Muscle layer of colon (tissue), 2 donors: ENCODE measurements around the gene CYB5D1.
"Not testable (repeated sequence)": the region's sequence is repeated elsewhere in the genome, so short reads cannot be mapped to it uniquely, and the experiment has no call there.

ENCODE experiments used
- H3K27ac ChIP-seq: one replicate; pipeline ENCODE4 v1.7.0; 2013; ENCODE audit warnings: low read depth, mild to moderate bottlenecking, low read length, moderate library complexity
- H3K27me3 ChIP-seq, 2 donors: one replicate each; pipeline ENCODE4 v1.7.0; 2013; ENCODE audit warnings: low read length in 2 of 2, mild to moderate bottlenecking in 2 of 2; ENCODE audit not compliant: insufficient read depth in 2 of 2, control insufficient read depth in 1 of 2
- H3K36me3 ChIP-seq: one replicate; pipeline ENCODE4 v1.7.0; 2013; ENCODE audit warnings: mild to moderate bottlenecking, low read length; ENCODE audit not compliant: insufficient read depth
- H3K4me1 ChIP-seq: one replicate; pipeline ENCODE4 v1.7.0; 2013; ENCODE audit warnings: mild to moderate bottlenecking, low read length; ENCODE audit not compliant: insufficient read depth
- H3K4me3 ChIP-seq, 2 donors: one replicate each; pipeline ENCODE4 v1.7.0; 2013; ENCODE audit warnings: low read length in 2 of 2, low read depth in 1 of 2, mild to moderate bottlenecking in 1 of 2, moderate library complexity in 1 of 2
- H3K9ac ChIP-seq: one replicate; pipeline ENCODE4 v1.7.0; 2013; ENCODE audit warnings: low read length
- H3K9me3 ChIP-seq: one replicate; pipeline ENCODE4 v1.7.0; 2013; ENCODE audit warnings: mild to moderate bottlenecking, low read length
- donor health status: abdominal sarcoma.
- donor health status: Adenocarcinoma of cecum.

CYB5D1 gene

GRCh38 chr17:7857713-7858521 lies at the start of gene CYB5D1:
TSS of gene CYB5D1 (plus strand) at chr17:7858003. CDS start at chr17:7858135, 132 bp downstream.
- Histone ChIP-seq H3K9ac (peak within 1 kb of the TSS; percentile 75), H3K9me3 (no peaks in the 10 kb centered on the region), H3K27ac (peak within 1 kb of the TSS; percentile 89), H3K27me3 (no peaks in the 10 kb centered on the region), H3K4me1 (peaks cover 29% of the 10 kb centered on the region), H3K36me3 (peaks cover 3% of the 10 kb centered on the region), H3K4me3 (peak within 1 kb of the TSS; percentile 56 to 80)

- H3K36me3 ChIP-seq, result no peaks in the 10 kb centered on the region
- H3K27me3 ChIP-seq, result no peaks in the 10 kb centered on the region
- H3K4me3 ChIP-seq, result no peak overlapping the region
- H3K9me3 ChIP-seq, result no peaks in the 10 kb centered on the region
- no peak overlapping the region for H3K27ac ChIP-seq
- no peak overlapping the region for H3K9ac ChIP-seq
- H3K4me1 ChIP-seq, result no peaks in the 10 kb centered on the region
Measured at GRCh38 chr17:7809086-7809790, 48.6 kb upstream of the CYB5D1 start.

GRCh38 chr17:7809791-7810343 lies 47.9 kb upstream of the CYB5D1 start:
- H3K36me3 ChIP-seq, H3K4me1 ChIP-seq, H3K27me3 ChIP-seq, H3K9ac ChIP-seq, H3K4me3 ChIP-seq, H3K9me3 ChIP-seq, H3K27ac ChIP-seq: not testable (repeated sequence)

GRCh38 chr17:7811251-7811650 lies 46.6 kb upstream of the CYB5D1 start:
- H3K4me1 ChIP-seq, result no peaks in the 10 kb centered on the region
- H3K27me3 ChIP-seq, result no peaks in the 10 kb centered on the region
- H3K9me3 ChIP-seq, result no peaks in the 10 kb centered on the region
- no peak overlapping the region for H3K27ac ChIP-seq
- H3K36me3 ChIP-seq, result no peaks in the 10 kb centered on the region
- H3K4me3 ChIP-seq, result no peak overlapping the region
- no peak overlapping the region for H3K9ac ChIP-seq

GRCh38 chr17:7814969-7815368 lies 42.8 kb upstream of the CYB5D1 start:
- H3K4me1 ChIP-seq, result no peaks in the 10 kb centered on the region
- H3K27me3 ChIP-seq, result no peaks in the 10 kb centered on the region
- H3K36me3 ChIP-seq, result no peaks in the 10 kb centered on the region
- H3K27ac ChIP-seq, result no peak overlapping the region
- H3K9me3 ChIP-seq, result no peaks in the 10 kb centered on the region
- H3K4me3 ChIP-seq, result no peak overlapping the region
- H3K9ac ChIP-seq, result no peak overlapping the region

GRCh38 chr17:7816926-7817642 lies 40.7 kb upstream of the CYB5D1 start:
- H3K27me3 ChIP-seq, result no peaks in the 10 kb centered on the region
- H3K9me3 ChIP-seq, result no peaks in the 10 kb centered on the region
- no peaks in the 10 kb centered on the region for H3K4me1 ChIP-seq
- H3K36me3 ChIP-seq, result no peaks in the 10 kb centered on the region
- no peak overlapping the region for H3K27ac ChIP-seq
- H3K9ac ChIP-seq, result no peak overlapping the region
- no peak overlapping the region for H3K4me3 ChIP-seq

- Histone ChIP-seq H3K27me3 (no peaks in the 10 kb centered on the region), H3K9me3 (no peaks in the 10 kb centered on the region), H3K4me1 (no peaks in the 10 kb centered on the region), H3K27ac (no peak overlapping the region), H3K9ac (no peak overlapping the region), H3K4me3 (no peak overlapping the region), H3K36me3 (no peaks in the 10 kb centered on the region)
Measured at GRCh38 chr17:7817643-7817964, 40.2 kb upstream of the CYB5D1 start.

- no peaks in the 10 kb centered on the region for H3K9me3 ChIP-seq
- no peak overlapping the region for H3K4me3 ChIP-seq
- H3K27me3 ChIP-seq, result no peaks in the 10 kb centered on the region
- no peaks in the 10 kb centered on the region for H3K36me3 ChIP-seq
- H3K9ac ChIP-seq, result no peak overlapping the region
- H3K27ac ChIP-seq, result no peak overlapping the region
- no peaks in the 10 kb centered on the region for H3K4me1 ChIP-seq
Measured at GRCh38 chr17:7818026-7818425, 39.8 kb upstream of the CYB5D1 start.

GRCh38 chr17:7818746-7819645 lies 38.8 kb upstream of the CYB5D1 start:
- Histone ChIP-seq H3K9ac (no peak overlapping the region), H3K9me3 (no peaks in the 10 kb centered on the region), H3K27ac (no peak overlapping the region), H3K4me1 (no peaks in the 10 kb centered on the region), H3K36me3 (no peaks in the 10 kb centered on the region), H3K4me3 (no peak overlapping the region), H3K27me3 (no peaks in the 10 kb centered on the region)

GRCh38 chr17:7820231-7820630 lies 37.6 kb upstream of the CYB5D1 start:
- Histone ChIP-seq H3K9me3 (no peaks in the 10 kb centered on the region), H3K36me3 (no peaks in the 10 kb centered on the region), H3K4me1 (no peaks in the 10 kb centered on the region), H3K4me3 (no peak overlapping the region), H3K27ac (no peak overlapping the region), H3K9ac (no peak overlapping the region), H3K27me3 (no peaks in the 10 kb centered on the region)
